NOMO-1 treated with DMSO at 0.1 percent for 48 hours (cell line): ENCODE results near the gene CBX8.

Source experiments
- DNase-seq: peaks from one replicate; lab custom pipeline; 2025; ENCODE audit not compliant: unreplicated experiment; lab: John Stamatoyannopoulos, UW

The CBX8 gene

GRCh38 chr17:79808763-79809529, 12.1 kb upstream of the CBX8 start:
- peak; percentile 32 for DNase-seq

GRCh38 chr17:79806863-79807720, 10.2 kb upstream of the CBX8 start:
- DNase-seq = no peak

- DNase-seq = no peak
Measured at GRCh38 chr17:79806446-79806760, 9.5 kb upstream of the CBX8 start.

- DNase-seq = no peak
Measured at GRCh38 chr17:79804856-79805696, 8.2 kb upstream of the CBX8 start.

GRCh38 chr17:79803997-79804855, 7.3 kb upstream of the CBX8 start:
- peak; percentile 66 for DNase-seq

- DNase-seq = peak; percentile 69
Measured at GRCh38 chr17:79803421-79803996, 6.6 kb upstream of the CBX8 start.

- no peak for DNase-seq
Measured at GRCh38 chr17:79802736-79803420, 6.0 kb upstream of the CBX8 start.

- no peak for DNase-seq
Measured at GRCh38 chr17:79802039-79802735, 5.3 kb upstream of the CBX8 start.

GRCh38 chr17:79801156-79802038, 4.5 kb upstream of the CBX8 start:
- DNase-seq = no peak

GRCh38 chr17:79800325-79801155, 3.7 kb upstream of the CBX8 start:
- peak; percentile 50 for DNase-seq

- no peak for DNase-seq
Measured at GRCh38 chr17:79799538-79800324, 2.9 kb upstream of the CBX8 start.

- no peak for DNase-seq
Measured at GRCh38 chr17:79799174-79799537, 2.3 kb upstream of the CBX8 start.

GRCh38 chr17:79798299-79799173, 1.7 kb upstream of the CBX8 start:
- no peak for DNase-seq

- DNase-seq = no peak
Measured at GRCh38 chr17:79797492-79798298, 818 bp upstream of the CBX8 start.

GRCh38 chr17:79796444-79796762, 474 bp downstream of the CBX8 start:
- DNase-seq = no peak
